A549 (cell line): ENCODE results near the gene PHF21B. TPM values are rescaled to one million over a fixed set of nuclear protein-coding genes. Genes with fewer than 3 reads are reported as not detected.

ENCODE experiments used
- ATAC-seq, 2 experiments: fragments of 200-7000 bp in 1 of 2; fragments of >200 bp in 1 of 2; cut with Nextera tagmentation in 1 of 2; cut with Tn5 transposase in 1 of 2; 3 replicates each; pipeline versions ENCODE4 v1.8.0 to v1.9.1; 2018 to 2020; ENCODE audit warnings: mild to moderate bottlenecking in 1 of 2, moderate library complexity in 1 of 2
- CTCF ChIA-PET: fragments of 300-600 bp; sonication (Branson Sonifier 250); formaldehyde crosslinking; extraction: SDS; loops from one replicate; lab custom pipeline; 2021; ENCODE audit warnings: antibody characterized with exemption, inconsistent platforms; lab: Yijun Ruan, JAX
- POLR2A ChIA-PET: fragments of 350-600 bp; formaldehyde crosslinking; extraction: SDS; loops from one replicate; lab custom pipeline; 2021; ENCODE audit warnings: antibody characterized with exemption, inconsistent platforms; lab: Yijun Ruan, JAX
- DNase-seq, 2 experiments: peaks; one replicate each; pipeline versions ENCODE4 v3.0.0 to v3.0.0-alpha.2; 2011 to 2016; ENCODE audit warnings: low read depth in 1 of 2, low spot score in 1 of 2
- FAIRE-seq: peaks from 2 replicates; lab custom pipeline; 2011; peaks lifted over from hg19 to GRCh38; lab: Jason Lieb, UNC
- H3K27ac ChIP-seq, 2 experiments: fragments of >200 bp; sonication (Bioruptor Twin); formaldehyde crosslinking; 3 replicates each; pipeline ENCODE4 v1.5.1; 2016 to 2017
- H3K4me1 ChIP-seq: fragments of >200 bp; sonication (Bioruptor Twin); formaldehyde crosslinking; 3 replicates; pipeline ENCODE4 v1.6.1; 2016
- H3K4me2 ChIP-seq: fragments of >200 bp; sonication (Bioruptor Twin); formaldehyde crosslinking; 3 replicates; pipeline ENCODE4 v1.6.1; 2016
- H3K4me3 ChIP-seq: fragments of >200 bp; sonication (Bioruptor Twin); formaldehyde crosslinking; 3 replicates; pipeline ENCODE4 v1.5.1; 2016
- H3K9me3 ChIP-seq: fragments of >200 bp; sonication (Bioruptor Twin); formaldehyde crosslinking; 3 replicates; pipeline ENCODE4 v1.6.1; 2016
- CBX8 ChIP-seq: fragments of 200-600 bp; sonication (generic); IDR thresholded peaks from 2 replicates; pipeline ENCODE4 v1.6.1; 2016
- CEBPB ChIP-seq, 2 experiments: fragments of >200 bp in 1 of 2; sonication (Bioruptor Twin) in 1 of 2; formaldehyde crosslinking in 1 of 2; IDR thresholded peaks; 2 replicates each; pipeline ENCODE4 v1.6.1; 2012 to 2016
- CHD2 ChIP-seq: fragments of 150-350 bp; IDR thresholded peaks from 2 replicates; pipeline ENCODE4 v1.6.1; 2014; ENCODE audit warnings: low read length; ENCODE audit not compliant: partially characterized antibody
- EP300 ChIP-seq, 2 experiments: fragments of >200 bp; sonication (Bioruptor Twin); formaldehyde crosslinking; IDR thresholded peaks; 2 replicates in 1 of 2; 3 replicates in 1 of 2; pipeline ENCODE4 v1.6.1; 2016 to 2017
- ESRRA ChIP-seq: fragments of 150-350 bp; IDR thresholded peaks from 2 replicates; pipeline ENCODE4 v1.6.1; 2014; ENCODE audit warnings: mild to moderate bottlenecking, low read length, borderline replicate concordance
- FOSL2 ChIP-seq, 2 experiments: fragments of 450-650 bp in 1 of 2; fragments of >200 bp in 1 of 2; sonication (Bioruptor Twin) in 1 of 2; formaldehyde crosslinking; IDR thresholded peaks; 2 replicates each; pipeline versions ENCODE4 v1.5.0 to v1.6.1; 2016 to 2020; ENCODE audit warnings: mild to moderate bottlenecking in 1 of 2, moderate library complexity in 1 of 2
- HDAC2 ChIP-seq: fragments of 200-600 bp; sonication (generic); IDR thresholded peaks from 2 replicates; pipeline ENCODE4 v1.6.1; 2016
- HEYL ChIP-seq: fragments of 250-450 bp; sonication (Bioruptor Pico); IDR thresholded peaks from 2 replicates; pipeline ENCODE4 v1.8.0; 2021; ENCODE audit warnings: mild to moderate bottlenecking, moderate library complexity
- HOXB13 ChIP-seq: fragments of 250-450 bp; sonication (Bioruptor Pico); IDR thresholded peaks from 2 replicates; pipeline ENCODE4 v1.5.0; 2020; ENCODE audit warnings: low read depth, mild to moderate bottlenecking, moderate library complexity
- JUNB ChIP-seq: fragments of >200 bp; sonication (Bioruptor Twin); formaldehyde crosslinking; IDR thresholded peaks from 2 replicates; pipeline ENCODE4 v1.6.1; 2016
- MAX ChIP-seq: IDR thresholded peaks from 2 replicates; pipeline ENCODE4 v1.6.1; 2012
- NFE2L2 ChIP-seq: fragments of 150-350 bp; conservative IDR thresholded peaks from 2 replicates; pipeline ENCODE4 v1.6.1; 2014; ENCODE audit warnings: low read length
- NR3C1 ChIP-seq: fragments of >200 bp; sonication (Bioruptor Twin); formaldehyde crosslinking; IDR thresholded peaks from 3 replicates; pipeline ENCODE4 v1.6.1; 2017
- PBX3 ChIP-seq: IDR thresholded peaks from 2 replicates; pipeline ENCODE4 v1.6.1; 2012
- POLR2A ChIP-seq: IDR thresholded peaks from 2 replicates; pipeline ENCODE4 v1.6.1; 2012; ENCODE audit warnings: mild to moderate bottlenecking, low read length
- RCOR1 ChIP-seq: fragments of 150-350 bp; IDR thresholded peaks from 2 replicates; pipeline ENCODE4 v1.6.1; 2014; ENCODE audit warnings: antibody characterized with exemption, low read length, low read depth
- RNF2 ChIP-seq: fragments of 200-600 bp; sonication (generic); IDR thresholded peaks from 2 replicates; pipeline ENCODE4 v1.6.1; 2016; ENCODE audit warnings: low read depth, mild to moderate bottlenecking, antibody characterized with exemption, moderate library complexity, borderline replicate concordance
- SMC3 ChIP-seq: fragments of >200 bp; sonication (Bioruptor Twin); formaldehyde crosslinking; IDR thresholded peaks from 3 replicates; pipeline ENCODE4 v1.6.1; 2018; ENCODE audit warnings: inconsistent platforms
- SREBF2 ChIP-seq: fragments of 450-650 bp; IDR thresholded peaks from 2 replicates; pipeline ENCODE4 v1.6.1; 2014; ENCODE audit warnings: mild to moderate bottlenecking, moderate library complexity
- TP53 ChIP-seq: fragments of 250-450 bp; sonication (Bioruptor Pico); IDR thresholded peaks from 2 replicates; pipeline ENCODE4 v1.5.0; 2021; ENCODE audit warnings: mild to moderate bottlenecking, moderate library complexity
- ZC3H11A ChIP-seq: fragments of 450-650 bp; IDR thresholded peaks from 2 replicates; pipeline ENCODE4 v1.6.1; 2014; ENCODE audit warnings: antibody characterized with exemption, mild to moderate bottlenecking
- ZFP36 ChIP-seq: fragments of 450-650 bp; IDR thresholded peaks from 2 replicates; pipeline ENCODE4 v1.6.1; 2014; ENCODE audit warnings: borderline replicate concordance; ENCODE audit not compliant: partially characterized antibody
- ZSCAN20 ChIP-seq: fragments of 250-450 bp; sonication (Bioruptor Pico); IDR thresholded peaks from 2 replicates; pipeline ENCODE4 v1.8.0; 2022; ENCODE audit warnings: mild to moderate bottlenecking, moderate library complexity
- WGBS: methylation state at CpG from one replicate; pipeline ENCODE4 v1.1.6; 2017; ENCODE audit errors: missing lambda C conversion rate; 5-methylcytosine and 5-hydroxymethylcytosine counted together
- polyA plus RNA-seq, 4 experiments: library from polyadenylated mRNA; depleted of rRNA in 3 of 4; stranded (reverse); fragments of >200 nt; fragmentation: RNase III in 1 of 4; extraction: RNeasy Plus Mini Kit Qiagen cat#74134 plus additional on column Dnase treatment in 1 of 4; gene quantifications; 2 replicates in 3 of 4; 3 replicates in 1 of 4; pipeline ENCODE4 v1.2.3, GENCODE V29; 2011 to 2017
- TF ChIP-seq, protein P1 (sequence below): fragments of >200 bp; sonication (Bioruptor Twin); formaldehyde crosslinking; IDR thresholded peaks from 3 replicates; pipeline ENCODE4 v1.6.1; 2016
- TF ChIP-seq, protein P2 (sequence below): fragments of >200 bp; sonication (Bioruptor Twin); formaldehyde crosslinking; IDR thresholded peaks from 2 replicates; pipeline ENCODE4 v1.6.1; 2016
- TF ChIP-seq, protein P3 (sequence below): fragments of >200 bp; sonication (Bioruptor Twin); formaldehyde crosslinking; IDR thresholded peaks from 3 replicates; pipeline ENCODE4 v1.5.1; 2016
- TF ChIP-seq, protein P4 (sequence below): fragments of 150-350 bp; IDR thresholded peaks from 2 replicates; pipeline ENCODE4 v1.6.1; 2014; ENCODE audit warnings: low read depth, mild to moderate bottlenecking, low read length
- TF ChIP-seq, protein P5 (sequence below): fragments of 250-450 bp; sonication (Bioruptor Pico); IDR thresholded peaks from 2 replicates; pipeline ENCODE4 v1.5.0; 2020; ENCODE audit warnings: low read depth, mild to moderate bottlenecking, moderate library complexity

PHF21B gene
- polyA plus RNA-seq, 2 of the 4 experiments (the other 2 are of a cell fraction), result 0.50 to 0.70 TPM

- ChIA-PET CTCF (interaction anchor here (1.0 kb wide), 1 partner anchor 109 kb away, joined by 3 read pairs; no protein-coding TSS in a partner anchor), POLR2A (no interaction called here)
- ATAC-seq, result no peak
- Histone ChIP-seq H3K4me3 (no peak overlapping the region), H3K4me2 (no peak overlapping the region), H3K4me1 (no peaks in the 10 kb centered on the region), H3K27ac (no peak overlapping the region), H3K9me3 (no peaks in the 10 kb centered on the region)
- no peak for FAIRE-seq
- no peak for DNase-seq
- WGBS, result 81% methylated on average over 15 of the region's 16 CpGs
- TF ChIP-seq ZFP36 (no peak), FOSL2 (IDR thresholded peaks at IDR 0.05) (no peak), FOSL2 (CRISPR knock-in tag; IDR thresholded peaks at IDR 0.05) (no peak), SREBF2 (no peak), SMC3 (no peak), NR3C1 (no peak), HOXB13 (CRISPR knock-in tag) (no peak), CBX8 (no peak)
- TF ChIP-seq, protein P1, sequence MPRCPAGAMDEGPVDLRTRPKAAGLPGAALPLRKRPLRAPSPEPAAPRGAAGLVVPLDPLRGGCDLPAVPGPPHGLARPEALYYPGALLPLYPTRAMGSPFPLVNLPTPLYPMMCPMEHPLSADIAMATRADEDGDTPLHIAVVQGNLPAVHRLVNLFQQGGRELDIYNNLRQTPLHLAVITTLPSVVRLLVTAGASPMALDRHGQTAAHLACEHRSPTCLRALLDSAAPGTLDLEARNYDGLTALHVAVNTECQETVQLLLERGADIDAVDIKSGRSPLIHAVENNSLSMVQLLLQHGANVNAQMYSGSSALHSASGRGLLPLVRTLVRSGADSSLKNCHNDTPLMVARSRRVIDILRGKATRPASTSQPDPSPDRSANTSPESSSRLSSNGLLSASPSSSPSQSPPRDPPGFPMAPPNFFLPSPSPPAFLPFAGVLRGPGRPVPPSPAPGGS, result no peak
- TF ChIP-seq, protein P2, sequence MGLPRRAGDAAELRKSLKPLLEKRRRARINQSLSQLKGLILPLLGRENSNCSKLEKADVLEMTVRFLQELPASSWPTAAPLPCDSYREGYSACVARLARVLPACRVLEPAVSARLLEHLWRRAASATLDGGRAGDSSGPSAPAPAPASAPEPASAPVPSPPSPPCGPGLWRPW, result no peak
- TF ChIP-seq, protein P3, sequence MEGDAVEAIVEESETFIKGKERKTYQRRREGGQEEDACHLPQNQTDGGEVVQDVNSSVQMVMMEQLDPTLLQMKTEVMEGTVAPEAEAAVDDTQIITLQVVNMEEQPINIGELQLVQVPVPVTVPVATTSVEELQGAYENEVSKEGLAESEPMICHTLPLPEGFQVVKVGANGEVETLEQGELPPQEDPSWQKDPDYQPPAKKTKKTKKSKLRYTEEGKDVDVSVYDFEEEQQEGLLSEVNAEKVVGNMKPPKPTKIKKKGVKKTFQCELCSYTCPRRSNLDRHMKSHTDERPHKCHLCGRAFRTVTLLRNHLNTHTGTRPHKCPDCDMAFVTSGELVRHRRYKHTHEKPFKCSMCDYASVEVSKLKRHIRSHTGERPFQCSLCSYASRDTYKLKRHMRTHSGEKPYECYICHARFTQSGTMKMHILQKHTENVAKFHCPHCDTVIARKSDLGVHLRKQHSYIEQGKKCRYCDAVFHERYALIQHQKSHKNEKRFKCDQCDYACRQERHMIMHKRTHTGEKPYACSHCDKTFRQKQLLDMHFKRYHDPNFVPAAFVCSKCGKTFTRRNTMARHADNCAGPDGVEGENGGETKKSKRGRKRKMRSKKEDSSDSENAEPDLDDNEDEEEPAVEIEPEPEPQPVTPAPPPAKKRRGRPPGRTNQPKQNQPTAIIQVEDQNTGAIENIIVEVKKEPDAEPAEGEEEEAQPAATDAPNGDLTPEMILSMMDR, result no peak
Observed at GRCh38 chr22:44936201-44936600, 73.6 kb downstream of the PHF21B start.

DNA sequence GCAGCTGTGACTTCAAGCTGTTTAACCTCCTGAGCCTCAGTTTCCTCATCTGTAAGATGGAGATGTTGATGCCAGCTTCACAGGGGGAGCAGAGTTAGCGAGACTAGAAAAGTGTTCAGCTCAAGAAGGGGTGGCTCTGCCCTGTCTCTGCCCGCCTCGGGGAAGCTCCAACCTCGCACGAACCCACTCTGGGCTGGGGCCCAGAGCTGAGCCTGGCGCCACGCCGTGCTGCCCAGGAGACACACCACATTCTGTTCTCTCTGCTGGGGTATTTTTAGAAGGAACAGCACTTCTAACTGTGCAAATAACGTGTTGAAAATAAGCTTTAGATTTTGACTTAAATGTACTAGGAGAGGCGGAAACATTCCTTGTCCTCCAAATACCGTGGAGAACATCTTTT is 74.1 kb downstream of the PHF21B start:
- H3K4me1 ChIP-seq, result no peaks in the 10 kb centered on the region
- no peak overlapping the region for H3K4me2 ChIP-seq
- DNase-seq, result no peak
- no peak overlapping the region for H3K4me3 ChIP-seq
- CTCF ChIA-PET, result interaction anchor here (1.0 kb wide), 1 partner anchor 109 kb away, joined by 3 read pairs; no protein-coding TSS in a partner anchor
- H3K27ac ChIP-seq, result no peak overlapping the region
- no peak for TF ChIP-seq ZC3H11A
- no peak for TF ChIP-seq HEYL (CRISPR knock-in tag)
- TF ChIP-seq, protein P4, sequence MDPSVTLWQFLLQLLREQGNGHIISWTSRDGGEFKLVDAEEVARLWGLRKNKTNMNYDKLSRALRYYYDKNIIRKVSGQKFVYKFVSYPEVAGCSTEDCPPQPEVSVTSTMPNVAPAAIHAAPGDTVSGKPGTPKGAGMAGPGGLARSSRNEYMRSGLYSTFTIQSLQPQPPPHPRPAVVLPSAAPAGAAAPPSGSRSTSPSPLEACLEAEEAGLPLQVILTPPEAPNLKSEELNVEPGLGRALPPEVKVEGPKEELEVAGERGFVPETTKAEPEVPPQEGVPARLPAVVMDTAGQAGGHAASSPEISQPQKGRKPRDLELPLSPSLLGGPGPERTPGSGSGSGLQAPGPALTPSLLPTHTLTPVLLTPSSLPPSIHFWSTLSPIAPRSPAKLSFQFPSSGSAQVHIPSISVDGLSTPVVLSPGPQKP, result no peak
- TF ChIP-seq ZSCAN20 (CRISPR knock-in tag), result no peak
- no peak for TF ChIP-seq EP300 (IDR thresholded peaks at IDR 0.05)
- no peak for TF ChIP-seq CEBPB (IDR thresholded peaks at IDR 0.05)
- no peak for TF ChIP-seq HDAC2
- TF ChIP-seq ESRRA, result no peak
- no peak for TF ChIP-seq NR3C1
- no peak for TF ChIP-seq TP53
- no peak for TF ChIP-seq CHD2
- TF ChIP-seq POLR2A, result no peak
- no peak for ATAC-seq
- no peak for FAIRE-seq
- H3K9me3 ChIP-seq, result no peaks in the 10 kb centered on the region
- WGBS, result 68% methylated on average over 11 of the region's 11 CpGs
- POLR2A ChIA-PET, result no interaction called here

GRCh38 chr22:44934454-44934735 is 75.4 kb downstream of the PHF21B start:
- ATAC-seq (no peak), DNase-seq (no peak)
- Histone ChIP-seq H3K4me3 (no peak overlapping the region), H3K4me1 (no peaks in the 10 kb centered on the region), H3K9me3 (no peaks in the 10 kb centered on the region), H3K4me2 (no peak overlapping the region), H3K27ac (no peak overlapping the region)
- CTCF ChIA-PET, result no interaction called here
- TF ChIP-seq RCOR1, result no peak
- TF ChIP-seq MAX, result no peak
- no peak for TF ChIP-seq RNF2
- TF ChIP-seq PBX3, result no peak
- TF ChIP-seq JUNB, result no peak
- no peak for TF ChIP-seq CHD2
- no peak for TF ChIP-seq NFE2L2
- TF ChIP-seq, protein P5, sequence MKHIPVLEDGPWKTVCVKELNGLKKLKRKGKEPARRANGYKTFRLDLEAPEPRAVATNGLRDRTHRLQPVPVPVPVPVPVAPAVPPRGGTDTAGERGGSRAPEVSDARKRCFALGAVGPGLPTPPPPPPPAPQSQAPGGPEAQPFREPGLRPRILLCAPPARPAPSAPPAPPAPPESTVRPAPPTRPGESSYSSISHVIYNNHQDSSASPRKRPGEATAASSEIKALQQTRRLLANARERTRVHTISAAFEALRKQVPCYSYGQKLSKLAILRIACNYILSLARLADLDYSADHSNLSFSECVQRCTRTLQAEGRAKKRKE, result no peak
- TF ChIP-seq, all 56 proteins: peak for 0
- POLR2A ChIA-PET, result no interaction called here
- 51% methylated on average over 5 of the region's 6 CpGs for WGBS
- FAIRE-seq, result no peak
